Activated CD4-positive, alpha-beta T cell treated with anti-CD3 and anti-CD28 coated beads, Interleukin-2, amount 50 U/mL, for 1 hour (primary cell): Measurements from ENCODE around the gene NLN.

Experiments
- DNase-seq: peaks from one replicate; pipeline ENCODE4 v3.0.0-alpha.2; 2020

The NLN gene

GRCh38 chr5:65811885-65812284, 89.9 kb downstream of the NLN start:
- no peak for DNase-seq

GRCh38 chr5:65812648-65813047, 90.6 kb downstream of the NLN start:
- DNase-seq, result no peak

GRCh38 chr5:65813174-65813573, 91.2 kb downstream of the NLN start:
- DNase-seq, result no peak

GRCh38 chr5:65815161-65815560, 93.2 kb downstream of the NLN start:
- DNase-seq, result no peak

- no peak for DNase-seq
Measured at GRCh38 chr5:65816729-65817128, 94.7 kb downstream of the NLN start.

GRCh38 chr5:65817931-65818330, 95.9 kb downstream of the NLN start:
- no peak for DNase-seq

GRCh38 chr5:65818592-65818991, 96.6 kb downstream of the NLN start:
- no peak for DNase-seq

GRCh38 chr5:65819215-65819904, 97.4 kb downstream of the NLN start:
- no peak for DNase-seq

- DNase-seq, result no peak
Measured at GRCh38 chr5:65819905-65820240, 97.9 kb downstream of the NLN start.

- DNase-seq, result no peak
Measured at GRCh38 chr5:65820373-65820772, 98.4 kb downstream of the NLN start.

- no peak for DNase-seq
Measured at GRCh38 chr5:65821966-65822365, 100.0 kb downstream of the NLN start.

GRCh38 chr5:65822710-65823109, 100.7 kb downstream of the NLN start:
- DNase-seq, result no peak

- no peak for DNase-seq
Measured at GRCh38 chr5:65823204-65823603, 101.2 kb downstream of the NLN start.

GRCh38 chr5:65823845-65824445, 101.9 kb downstream of the NLN start:
- no peak for DNase-seq

- no peak for DNase-seq
Measured at GRCh38 chr5:65825408-65826328, 103.7 kb downstream of the NLN start.

- no peak for DNase-seq
Measured at GRCh38 chr5:65828022-65828896, 106.3 kb downstream of the NLN start.

- no peak for DNase-seq
Measured at GRCh38 chr5:65830856-65831255, 108.9 kb downstream of the NLN start.

- no peak for DNase-seq
Measured at GRCh38 chr5:65831276-65831675, 109.3 kb downstream of the NLN start.

GRCh38 chr5:65832152-65832551, 110.1 kb downstream of the NLN start:
- DNase-seq, result no peak

- DNase-seq, result no peak
Measured at GRCh38 chr5:65832603-65833228, 110.7 kb downstream of the NLN start.

GRCh38 chr5:65833780-65834179, 111.8 kb downstream of the NLN start:
- no peak for DNase-seq

- no peak for DNase-seq
Measured at GRCh38 chr5:65834306-65834705, 112.3 kb downstream of the NLN start.
